ENCODE data around the gene TNRC6B. TPM values are rescaled to one million over a fixed set of nuclear protein-coding genes. Genes with fewer than 3 reads are reported as not detected.

TNRC6B gene
- total RNA-seq, 1 experiment from 2014 or later: 58.1 TPM

DNA sequence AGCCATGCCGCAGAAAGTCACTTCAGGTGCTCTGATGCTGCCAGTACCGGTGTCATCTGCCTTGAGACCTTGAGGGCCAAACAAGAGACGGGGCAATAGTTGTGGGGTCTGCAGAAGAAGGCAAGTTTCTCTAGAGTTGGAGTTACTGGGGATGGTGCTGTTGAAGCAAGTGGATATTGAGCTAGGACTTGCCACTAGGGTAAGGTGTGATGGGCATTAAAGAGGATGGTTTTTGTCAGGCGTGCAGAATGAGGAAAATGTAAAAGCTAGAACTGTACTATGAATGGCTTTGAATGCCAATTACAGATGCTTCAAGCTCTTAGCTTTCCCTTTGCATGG lies 61.6 kb downstream of the TNRC6B start:
- WGBS (ENCODE audit: extremely low coverage, insufficient read length, low lambda C conversion rate): no CpG with 5 or more reads among the region's 4 CpGs
- no peak for DNase-seq
- Mint-ChIP-seq H3K36me3 (ENCODE audit: insufficient read depth in 1 of 3, low read depth in 3 of 3) (peaks cover 0 to 14% (median 7%) of the 10 kb centered on the region in 3 experiments; a peak in 6 of 7 replicates), H3K27me3 (ENCODE audit: low read depth) (no peaks in the 10 kb centered on the region), H3K9me3 (no peaks in the 10 kb centered on the region), H3K4me1 (peaks cover 47 to 60% of the 10 kb centered on the region in 2 experiments), H3K4me3 (no peak overlapping the region), H3K27ac (peak overlapping the region in 2 of 3 experiments; percentile 10 to 80; a peak in 3 of 7 replicates)
- Histone ChIP-seq H3K27me3 (ENCODE audit: insufficient read depth, low read length) (no peaks in the 10 kb centered on the region), H2AK5ac (ENCODE audit: insufficient read length, low read length) (no peak overlapping the region), H3K27ac (ENCODE audit: insufficient read length, low read depth, low read length) (no peak overlapping the region), H4K8ac (replicated peaks; ENCODE audit: insufficient read length, low read depth, low read length) (no peak overlapping the region), H2BK120ac (ENCODE audit: low read depth, low read length, poor library complexity, severe bottlenecking) (no peak overlapping the region), H4K91ac (ENCODE audit: insufficient read length, low read depth, low read length) (no peak overlapping the region), H2BK20ac (ENCODE audit: low read depth, low read length, poor library complexity, severe bottlenecking) (no peak overlapping the region), H3K79me2 (ENCODE audit: insufficient read depth, low read length) (peaks cover 40% of the 10 kb centered on the region; the same call in 1 of the 2 replicates), H2AFZ (ENCODE audit: low read length) (no peak overlapping the region), H3K4me1 (ENCODE audit: insufficient read depth, low read length) (peaks cover 4% of the 10 kb centered on the region; the same call in 1 of the 2 replicates), H3K23ac (ENCODE audit: insufficient read length, low read depth, low read length) (no peak overlapping the region), H3T11ph (ENCODE audit: low read length) (no peak overlapping the region), H3K9ac (ENCODE audit: extremely low read depth, insufficient read length, low read length) (no peak overlapping the region), H3K4ac (ENCODE audit: low read depth, low read length) (no peak overlapping the region), H2BK15ac (ENCODE audit: low read depth, low read length) (no peak overlapping the region), H3K4me2 (ENCODE audit: insufficient read depth, insufficient read length, low read length) (no peak overlapping the region), H3K9me3 (ENCODE audit: control insufficient read depth, low read depth, low read length) (no peaks in the 10 kb centered on the region), H4K5ac (ENCODE audit: insufficient read length, low read depth, low read length) (no peak overlapping the region), H4K20me1 (ENCODE audit: control insufficient read depth, insufficient read depth, insufficient read length) (peaks cover 3% of the 10 kb centered on the region), H3K56ac (ENCODE audit: insufficient read length, low read depth, low read length) (no peak overlapping the region), H3K14ac (ENCODE audit: insufficient read depth, low read length) (no peak overlapping the region), H3K18ac (ENCODE audit: insufficient read length, low read depth, low read length) (no peak overlapping the region), H3K79me1 (ENCODE audit: insufficient read depth, low read depth, low read length, poor library complexity, severe bottlenecking) (peaks cover 14% of the 10 kb centered on the region), H2BK5ac (ENCODE audit: insufficient read length, low read length) (no peak overlapping the region), H3K23me2 (ENCODE audit: insufficient read length, low read depth, low read length, poor library complexity, severe bottlenecking) (no peaks in the 10 kb centered on the region), H2BK12ac (ENCODE audit: insufficient read length, low read depth, low read length) (no peak overlapping the region)
- TF ChIP-seq, protein P1, sequence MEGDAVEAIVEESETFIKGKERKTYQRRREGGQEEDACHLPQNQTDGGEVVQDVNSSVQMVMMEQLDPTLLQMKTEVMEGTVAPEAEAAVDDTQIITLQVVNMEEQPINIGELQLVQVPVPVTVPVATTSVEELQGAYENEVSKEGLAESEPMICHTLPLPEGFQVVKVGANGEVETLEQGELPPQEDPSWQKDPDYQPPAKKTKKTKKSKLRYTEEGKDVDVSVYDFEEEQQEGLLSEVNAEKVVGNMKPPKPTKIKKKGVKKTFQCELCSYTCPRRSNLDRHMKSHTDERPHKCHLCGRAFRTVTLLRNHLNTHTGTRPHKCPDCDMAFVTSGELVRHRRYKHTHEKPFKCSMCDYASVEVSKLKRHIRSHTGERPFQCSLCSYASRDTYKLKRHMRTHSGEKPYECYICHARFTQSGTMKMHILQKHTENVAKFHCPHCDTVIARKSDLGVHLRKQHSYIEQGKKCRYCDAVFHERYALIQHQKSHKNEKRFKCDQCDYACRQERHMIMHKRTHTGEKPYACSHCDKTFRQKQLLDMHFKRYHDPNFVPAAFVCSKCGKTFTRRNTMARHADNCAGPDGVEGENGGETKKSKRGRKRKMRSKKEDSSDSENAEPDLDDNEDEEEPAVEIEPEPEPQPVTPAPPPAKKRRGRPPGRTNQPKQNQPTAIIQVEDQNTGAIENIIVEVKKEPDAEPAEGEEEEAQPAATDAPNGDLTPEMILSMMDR (conservative IDR thresholded peaks at IDR 0.05): no peak

All from H9 (cell line).